Activated T-cell treated with anti-CD3 and anti-CD28 coated beads, Interleukin-2, amount 50 U/mL, for 48 hours (primary cell): Measurements from ENCODE around the gene C5AR1.

Experiments
- DNase-seq, 2 experiments: peaks; one replicate each; pipeline ENCODE4 v3.0.0-alpha.2; 2020

Gene C5AR1

DNA sequence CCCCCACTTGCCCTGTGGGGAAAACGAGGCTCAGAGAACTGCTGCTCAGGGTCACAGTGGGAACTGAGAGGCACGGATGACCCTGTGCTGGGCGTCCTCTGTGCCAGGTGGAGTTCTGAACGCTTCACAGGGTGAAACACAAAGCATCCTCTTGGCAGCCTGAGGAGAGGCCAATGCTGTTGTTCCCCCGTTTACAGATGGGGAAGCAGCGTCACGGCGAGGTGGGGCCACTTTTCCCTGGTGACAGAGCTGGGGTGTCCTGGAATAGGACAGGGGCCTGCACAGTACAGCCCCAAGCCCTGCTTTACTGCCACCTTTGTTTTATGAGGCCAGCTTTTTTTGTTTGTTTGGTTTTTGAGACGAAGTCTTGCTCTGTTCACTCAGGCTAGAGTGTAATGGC lies 61.6 kb downstream of the C5AR1 start:
- no peak for DNase-seq
